OCI-LY1 (cell line): Measurements from ENCODE around the gene CACNA1E.

Source experiments
- H2AFZ ChIP-seq: fragments of 200-600 bp; sonication (generic), shearing (Covaris generic); 2 replicates; pipeline ENCODE4 v1.6.0; 2014; ENCODE audit warnings: antibody characterized with exemption, mild to moderate bottlenecking, low read length
- H3F3A ChIP-seq: fragments of 200-600 bp; sonication (generic), shearing (Covaris generic); 2 replicates; pipeline ENCODE4 v1.6.0; 2014; ENCODE audit warnings: mild to moderate bottlenecking, antibody characterized with exemption, low read length, moderate library complexity; ENCODE audit not compliant: insufficient read depth
- H3K27ac ChIP-seq: fragments of 200-600 bp; sonication (generic); 2 replicates; pipeline ENCODE4 v1.5.1; 2014; ENCODE audit warnings: low read length, mixed run types, mild to moderate bottlenecking, low read depth; ENCODE audit not compliant: poor library complexity, severe bottlenecking
- H3K27me3 ChIP-seq: fragments of 200-600 bp; sonication (generic); 2 replicates; pipeline ENCODE4 v1.6.0; 2014; ENCODE audit warnings: antibody characterized with exemption, mild to moderate bottlenecking, low read length, moderate library complexity; ENCODE audit not compliant: insufficient read depth
- H3K36me3 ChIP-seq: fragments of 200-600 bp; sonication (generic); 2 replicates; pipeline ENCODE4 v1.6.1; 2014; ENCODE audit warnings: mild to moderate bottlenecking, antibody characterized with exemption, low read length, moderate library complexity, mixed read lengths; ENCODE audit not compliant: insufficient read depth
- H3K4me1 ChIP-seq: fragments of 200-600 bp; sonication (generic); 2 replicates; pipeline ENCODE4 v1.5.1; 2014; ENCODE audit warnings: mild to moderate bottlenecking, low read length, moderate library complexity; ENCODE audit not compliant: insufficient read depth, severe bottlenecking
- H3K4me2 ChIP-seq: fragments of 200-600 bp; sonication (generic), shearing (Covaris generic); 2 replicates; pipeline ENCODE4 v1.6.1; 2014; ENCODE audit warnings: low read length
- H3K4me3 ChIP-seq: fragments of 200-600 bp; sonication (generic); 2 replicates; pipeline ENCODE4 v1.5.1; 2014; ENCODE audit warnings: low read length, low read depth, mild to moderate bottlenecking, mixed read lengths; ENCODE audit not compliant: poor library complexity, severe bottlenecking
- H3K79me2 ChIP-seq: fragments of 200-600 bp; shearing (Covaris generic); 2 replicates; pipeline ENCODE4 v1.6.1; 2016; ENCODE audit warnings: mixed run types, low read length, mixed read lengths; ENCODE audit not compliant: insufficient read depth
- H3K9ac ChIP-seq: fragments of 200-600 bp; sonication (generic), shearing (Covaris generic); 2 replicates; pipeline ENCODE4 v1.6.1; 2014; ENCODE audit warnings: mild to moderate bottlenecking, low read length, mixed read lengths
- H3K9me2 ChIP-seq: fragments of 200-600 bp; sonication (generic), shearing (Covaris generic); 2 replicates; pipeline ENCODE4 v1.6.1; 2014; ENCODE audit warnings: low read depth, mild to moderate bottlenecking, low read length, mixed read lengths
- H3K9me3 ChIP-seq: fragments of 200-600 bp; shearing (Covaris generic); 2 replicates; pipeline ENCODE4 v1.6.1; 2014; ENCODE audit warnings: low read length, mixed read lengths
- H4K20me1 ChIP-seq: fragments of 200-600 bp; sonication (generic), shearing (Covaris generic); 2 replicates; pipeline ENCODE4 v1.6.0; 2016; ENCODE audit warnings: mild to moderate bottlenecking, low read length; ENCODE audit not compliant: insufficient read depth
- CTCF ChIP-seq: fragments of 200-600 bp; sonication (generic), shearing (Covaris generic); IDR thresholded peaks from 2 replicates; pipeline ENCODE4 v1.5.1; 2017; ENCODE audit warnings: mild to moderate bottlenecking, antibody characterized with exemption, low read length, moderate library complexity, mixed read lengths
- EZH2 ChIP-seq: fragments of 200-600 bp; sonication (generic), shearing (Covaris generic); IDR thresholded peaks from 2 replicates; pipeline ENCODE4 v1.8.0; 2017; ENCODE audit warnings: borderline replicate concordance, mixed run types, mild to moderate bottlenecking, antibody characterized with exemption, low read length, moderate library complexity, mixed read lengths

CACNA1E gene

GRCh38 chr1:181440510-181440909, 42.8 kb upstream of the CACNA1E start:
- Histone ChIP-seq H3K79me2 (no peaks in the 10 kb centered on the region), H3K36me3 (no peaks in the 10 kb centered on the region), H3K4me1 (no peaks in the 10 kb centered on the region), H3K27ac (no peak overlapping the region), H4K20me1 (no peaks in the 10 kb centered on the region), H3F3A (no peaks in the 10 kb centered on the region), H3K9ac (no peak overlapping the region), H3K4me3 (no peak overlapping the region), H3K27me3 (no peaks in the 10 kb centered on the region), H3K9me3 (no peaks in the 10 kb centered on the region), H3K9me2 (no peaks in the 10 kb centered on the region), H3K4me2 (no peak overlapping the region), H2AFZ (no peak overlapping the region)
- TF ChIP-seq CTCF = no peak
- TF ChIP-seq EZH2 = no peak

- no peak overlapping the region for H3K27ac ChIP-seq
- no peak for TF ChIP-seq CTCF
- no peak for TF ChIP-seq EZH2
- H3K4me3 ChIP-seq = no peak overlapping the region
- no peak overlapping the region for H3K4me2 ChIP-seq
- H3K4me1 ChIP-seq = no peaks in the 10 kb centered on the region
- H3K9me3 ChIP-seq = no peaks in the 10 kb centered on the region
- H3K36me3 ChIP-seq = no peaks in the 10 kb centered on the region
- H3F3A ChIP-seq = no peaks in the 10 kb centered on the region
- H2AFZ ChIP-seq = no peak overlapping the region
- no peaks in the 10 kb centered on the region for H3K27me3 ChIP-seq
- no peak overlapping the region for H3K9ac ChIP-seq
- H4K20me1 ChIP-seq = no peaks in the 10 kb centered on the region
- no peaks in the 10 kb centered on the region for H3K9me2 ChIP-seq
- no peaks in the 10 kb centered on the region for H3K79me2 ChIP-seq
These were observed 41.2 kb upstream of the CACNA1E start for GRCh38 chr1:181442181-181442525.

- Histone ChIP-seq H3K9ac (no peak overlapping the region), H3K27me3 (no peaks in the 10 kb centered on the region), H3K4me3 (no peak overlapping the region), H3K9me3 (no peaks in the 10 kb centered on the region), H4K20me1 (no peaks in the 10 kb centered on the region), H3K4me2 (no peak overlapping the region), H3K27ac (no peak overlapping the region), H3K79me2 (no peaks in the 10 kb centered on the region), H3F3A (no peaks in the 10 kb centered on the region), H2AFZ (no peak overlapping the region), H3K9me2 (no peaks in the 10 kb centered on the region), H3K36me3 (no peaks in the 10 kb centered on the region), H3K4me1 (no peaks in the 10 kb centered on the region)
- no peak for TF ChIP-seq CTCF
- TF ChIP-seq EZH2 = no peak
These were observed 40.0 kb upstream of the CACNA1E start for GRCh38 chr1:181443231-181443853.
